B cell (primary cell): Measurements from ENCODE around the gene TP63. TPM values are rescaled to one million over a fixed set of nuclear protein-coding genes. Genes with fewer than 3 reads are reported as not detected.

Experiments used
- ATAC-seq: fragments of 200-7000 bp; cut with Tn5 transposase; one replicate; pipeline ENCODE4 v1.10.0; 2021; ENCODE audit warnings: low read depth, mild to moderate bottlenecking, moderate number of reproducible peaks, moderate library complexity
- CTCF ChIA-PET: fragments of 350-600 bp; sonication (Branson Sonifier 250); formaldehyde crosslinking; loops from one replicate; lab custom pipeline; 2021; ENCODE audit warnings: antibody characterized with exemption, inconsistent platforms; lab: Charles Lee
- POLR2A ChIA-PET: fragments of 350-600 bp; sonication (Branson Sonifier 250); formaldehyde crosslinking; loops from one replicate; lab custom pipeline; 2021; ENCODE audit warnings: antibody characterized with exemption; lab: Charles Lee
- DNase-seq: peaks from one replicate; pipeline ENCODE4 v3.0.0; 2013
- H2AFZ ChIP-seq: 2 replicates; pipeline ENCODE4 v1.6.1; 2012; ENCODE audit warnings: mild to moderate bottlenecking, low read depth, low read length; ENCODE audit not compliant: insufficient read depth, poor library complexity, severe bottlenecking
- H3K27ac ChIP-seq, 2 donors: 1 replicate in 1 of 2; 2 replicates in 1 of 2; pipeline ENCODE4 v1.5.1; 2012 to 2013; ENCODE audit warnings: low read length in 2 of 2, mild to moderate bottlenecking in 2 of 2, moderate library complexity in 1 of 2
- H3K27me3 ChIP-seq, 4 experiments: fragments of 200-600 bp in 1 of 4; sonication (generic) in 1 of 4; replicated peaks in 1 of 4; 1 replicate in 2 of 4; 2 replicates in 2 of 4; pipeline versions ENCODE4 v1.6.1 to v1.7.0; 2013 to 2016; ENCODE audit warnings: low read length in 3 of 4, mild to moderate bottlenecking in 2 of 4, mixed read lengths in 1 of 4, moderate library complexity in 1 of 4; ENCODE audit not compliant: insufficient read depth in 4 of 4, control insufficient read depth in 3 of 4; ENCODE audit errors: control extremely low read depth in 1 of 4
- H3K36me3 ChIP-seq, 2 experiments: replicated peaks in 1 of 2; 1 replicate in 1 of 2; 2 replicates in 1 of 2; pipeline versions ENCODE4 v1.6.1 to v1.7.1; 2013; ENCODE audit warnings: low read length in 1 of 2; ENCODE audit not compliant: insufficient read depth in 2 of 2, control insufficient read depth in 1 of 2; ENCODE audit errors: control extremely low read depth in 1 of 2, extremely low read depth in 1 of 2
- H3K4me1 ChIP-seq, 2 donors: fragments of 200-600 bp in 1 of 2; sonication (generic) in 1 of 2; 1 replicate in 1 of 2; 2 replicates in 1 of 2; pipeline versions ENCODE4 v1.5.1 to v1.6.1; 2013 to 2017; ENCODE audit warnings: low read length in 2 of 2; ENCODE audit not compliant: control insufficient read depth in 2 of 2, insufficient read depth in 2 of 2
- H3K4me2 ChIP-seq: replicated peaks from 2 replicates; pipeline ENCODE3; 2012; ENCODE audit warnings: mild to moderate bottlenecking, low read depth, low read length; ENCODE audit not compliant: poor library complexity, severe bottlenecking
- H3K4me3 ChIP-seq, 5 experiments: fragments of 200-600 bp in 1 of 5; sonication (generic) in 1 of 5; 1 replicate in 3 of 5; 2 replicates in 2 of 5; pipeline versions ENCODE4 v1.5.1 to v1.7.0; 2011 to 2016; ENCODE audit warnings: low read length in 4 of 5, mild to moderate bottlenecking in 4 of 5, low read depth in 2 of 5, control low read depth in 1 of 5, moderate library complexity in 1 of 5; ENCODE audit not compliant: insufficient read depth in 1 of 5; ENCODE audit errors: control extremely low read depth in 1 of 5, extremely low read depth in 1 of 5
- H3K79me2 ChIP-seq: fragments of 200-600 bp; sonication (generic); one replicate; pipeline ENCODE4 v1.6.0; 2016; ENCODE audit warnings: low read length; ENCODE audit not compliant: control insufficient read depth, insufficient read depth
- H3K9ac ChIP-seq: fragments of 200-600 bp; sonication (generic); 2 replicates; pipeline ENCODE4 v1.6.1; 2017; ENCODE audit warnings: mild to moderate bottlenecking, low read length, moderate library complexity
- H3K9me3 ChIP-seq, 3 donors: one replicate each; pipeline versions ENCODE4 v1.6.1 to v1.7.1; 2013; ENCODE audit warnings: low read length in 2 of 3; ENCODE audit not compliant: control insufficient read depth in 2 of 3, insufficient read depth in 1 of 3; ENCODE audit errors: control extremely low read depth in 1 of 3
- H4K20me1 ChIP-seq: 2 replicates; pipeline ENCODE4 v1.6.0; 2012; ENCODE audit warnings: mild to moderate bottlenecking, low read length; ENCODE audit not compliant: insufficient read depth, control insufficient read depth, poor library complexity, severe bottlenecking
- H3K27ac Mint-ChIP-seq: one replicate; pipeline ENCODE4 v1.8.0; 2021; ENCODE audit warnings: mixed read lengths
- H3K27me3 Mint-ChIP-seq: one replicate; pipeline ENCODE4 v1.8.0; 2021; ENCODE audit warnings: mixed read lengths
- H3K4me1 Mint-ChIP-seq: one replicate; pipeline ENCODE4 v1.8.0; 2021; ENCODE audit warnings: mixed read lengths
- H3K4me3 Mint-ChIP-seq: one replicate; pipeline ENCODE4 v1.8.0; 2021; ENCODE audit warnings: mixed read lengths
- H3K9me3 Mint-ChIP-seq: one replicate; pipeline ENCODE4 v1.8.0; 2022; ENCODE audit warnings: mixed read lengths; ENCODE audit not compliant: insufficient read depth
- CTCF ChIP-seq: fragments of 200-600 bp; IDR thresholded peaks from one replicate; pipeline ENCODE4 v1.8.0; 2022; ENCODE audit warnings: antibody characterized with exemption, mild to moderate bottlenecking
- EZH2 ChIP-seq: IDR thresholded peaks from 2 replicates; pipeline ENCODE4 v1.6.1; 2012; ENCODE audit warnings: borderline replicate concordance, low read depth, mild to moderate bottlenecking, moderate library complexity, low read length; ENCODE audit not compliant: insufficient read depth, poor library complexity, severe bottlenecking
- WGBS: methylation state at CpG from one replicate; pipeline ENCODE4 v1.1.5; 2013; ENCODE audit warnings: missing lambda C conversion rate; ENCODE audit not compliant: insufficient coverage; 5-methylcytosine and 5-hydroxymethylcytosine counted together
- intact Hi-C: fragments of 100-400 bp; cut with micrococcal nuclease; formaldehyde crosslinking; loops from one replicate; pipeline ENCODE4 v1.10.0; 2022
- polyA plus RNA-seq: library from polyadenylated mRNA; depleted of rRNA; stranded (reverse); fragments of >200 nt; gene quantifications from 2 replicates; pipeline ENCODE4 v1.2.3, GENCODE V29; 2012
- total RNA-seq, 2 donors: library from RNA; stranded (reverse); fragments of 120-200 nt in 1 of 2; gene quantifications; 1 replicate in 1 of 2; 2 replicates in 1 of 2; pipeline versions ENCODE4 v1.2.3 to v1.2.4, GENCODE V29; 2013 to 2022

The TP63 gene
- total and polyA plus RNA-seq, 2 donors (not counting 1 experiment from before 2014, with no cell fraction given), result 1.2 to 2.0 TPM

DNA sequence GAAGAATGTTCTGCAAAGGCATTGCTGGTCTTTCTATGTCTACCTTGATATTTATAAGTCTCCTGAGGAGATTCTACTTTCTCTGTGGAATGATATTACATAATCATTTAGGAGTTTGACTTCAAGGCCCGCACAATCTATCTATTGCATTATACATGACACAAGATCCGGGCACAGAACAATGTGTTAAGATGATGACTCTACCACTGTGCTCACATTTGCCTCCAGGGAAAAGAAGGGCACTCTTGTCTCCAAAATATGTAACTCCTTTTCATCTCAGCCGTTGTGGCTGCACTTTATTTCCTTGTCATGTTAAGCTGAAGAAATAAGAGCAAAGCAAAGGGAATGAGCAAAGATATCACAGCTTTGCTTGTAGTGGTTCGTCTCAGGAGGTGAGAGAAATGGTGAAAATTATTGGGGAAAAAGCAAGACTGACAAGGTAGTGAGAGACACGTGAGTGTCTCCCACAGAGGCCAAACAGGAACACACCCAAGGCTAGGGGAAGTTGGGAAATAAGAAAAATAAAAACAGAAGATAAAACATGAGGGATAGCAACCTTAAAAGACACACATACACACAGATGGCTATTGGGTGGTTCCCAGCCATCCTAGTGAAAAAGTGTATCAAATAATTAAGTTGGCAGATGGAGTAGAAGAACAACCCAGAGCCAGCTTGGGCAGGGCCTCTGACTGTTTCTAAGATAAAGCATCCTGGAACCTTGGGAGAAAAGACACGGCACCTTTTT, 305.2 kb downstream of the TP63 start:
- no peaks in the 10 kb centered on the region for H3K4me1 Mint-ChIP-seq
- H3K9me3 ChIP-seq, result peaks cover 0 to 3% (median 0%) of the 10 kb centered on the region in 3 donors
- H3K36me3 ChIP-seq, result no peaks in the 10 kb centered on the region
- H3K4me3 Mint-ChIP-seq, result no peak overlapping the region
- CTCF ChIA-PET, result no interaction called here
- H3K4me3 ChIP-seq, result no peak overlapping the region
- intact Hi-C loops, result no loop called here
- no peak overlapping the region for H3K27ac ChIP-seq
- no peak overlapping the region for H3K4me2 ChIP-seq
- no peaks in the 10 kb centered on the region for H3K9me3 Mint-ChIP-seq
- no peak overlapping the region for H3K9ac ChIP-seq
- H3K79me2 ChIP-seq, result no peaks in the 10 kb centered on the region
- ATAC-seq, result no peak
- 77% methylated on average over 4 of the region's 6 CpGs for WGBS
- no peaks in the 10 kb centered on the region for H3K27me3 Mint-ChIP-seq
- no peaks in the 10 kb centered on the region for H3K4me1 ChIP-seq
- no peaks in the 10 kb centered on the region for H4K20me1 ChIP-seq
- no peaks in the 10 kb centered on the region for H3K27me3 ChIP-seq
- POLR2A ChIA-PET, result no interaction called here
- no peak overlapping the region for H2AFZ ChIP-seq
- TF ChIP-seq EZH2 (no peak), CTCF (no peak)
- DNase-seq, result no peak
- no peak overlapping the region for H3K27ac Mint-ChIP-seq

GRCh38 chr3:189937302-189938127, 306.3 kb downstream of the TP63 start:
- intact Hi-C loops, result no loop called here
- H2AFZ ChIP-seq, result no peak overlapping the region
- TF ChIP-seq CTCF (no peak), EZH2 (no peak)
- ChIA-PET POLR2A (no interaction called here), CTCF (no interaction called here)
- H4K20me1 ChIP-seq, result no peaks in the 10 kb centered on the region
- ATAC-seq (no peak), DNase-seq (no peak)
- no peaks in the 10 kb centered on the region for H3K27me3 ChIP-seq
- H3K27ac ChIP-seq, result no peak overlapping the region
- Mint-ChIP-seq H3K27me3 (no peaks in the 10 kb centered on the region), H3K9me3 (no peaks in the 10 kb centered on the region), H3K4me1 (no peaks in the 10 kb centered on the region), H3K4me3 (no peak overlapping the region), H3K27ac (no peak overlapping the region)
- H3K4me2 ChIP-seq, result no peak overlapping the region
- no peaks in the 10 kb centered on the region for H3K79me2 ChIP-seq
- 93% methylated on average over 5 of the region's 7 CpGs for WGBS
- H3K36me3 ChIP-seq, result no peaks in the 10 kb centered on the region
- H3K9me3 ChIP-seq, result peaks cover 0 to 3% (median 0%) of the 10 kb centered on the region in 3 donors
- no peaks in the 10 kb centered on the region for H3K4me1 ChIP-seq
- H3K9ac ChIP-seq, result no peak overlapping the region
- H3K4me3 ChIP-seq, result no peak overlapping the region
